GM12801 (cell line): ENCODE results near the gene MAD1L1.

Experiments used
- CTCF ChIP-seq: IDR thresholded peaks from one replicate; pipeline ENCODE4 v1.5.1; 2011; ENCODE audit warnings: control low read depth; ENCODE audit not compliant: insufficient read length; ENCODE audit errors: extremely low read depth

Gene MAD1L1

GRCh38 chr7:2063563-2064260 is 169.0 kb downstream of the MAD1L1 start:
- no peak for TF ChIP-seq CTCF

GRCh38 chr7:2062648-2063047 is 170.1 kb downstream of the MAD1L1 start:
- TF ChIP-seq CTCF: no peak

GRCh38 chr7:2060701-2061100 is 172.0 kb downstream of the MAD1L1 start:
- no peak for TF ChIP-seq CTCF

DNA sequence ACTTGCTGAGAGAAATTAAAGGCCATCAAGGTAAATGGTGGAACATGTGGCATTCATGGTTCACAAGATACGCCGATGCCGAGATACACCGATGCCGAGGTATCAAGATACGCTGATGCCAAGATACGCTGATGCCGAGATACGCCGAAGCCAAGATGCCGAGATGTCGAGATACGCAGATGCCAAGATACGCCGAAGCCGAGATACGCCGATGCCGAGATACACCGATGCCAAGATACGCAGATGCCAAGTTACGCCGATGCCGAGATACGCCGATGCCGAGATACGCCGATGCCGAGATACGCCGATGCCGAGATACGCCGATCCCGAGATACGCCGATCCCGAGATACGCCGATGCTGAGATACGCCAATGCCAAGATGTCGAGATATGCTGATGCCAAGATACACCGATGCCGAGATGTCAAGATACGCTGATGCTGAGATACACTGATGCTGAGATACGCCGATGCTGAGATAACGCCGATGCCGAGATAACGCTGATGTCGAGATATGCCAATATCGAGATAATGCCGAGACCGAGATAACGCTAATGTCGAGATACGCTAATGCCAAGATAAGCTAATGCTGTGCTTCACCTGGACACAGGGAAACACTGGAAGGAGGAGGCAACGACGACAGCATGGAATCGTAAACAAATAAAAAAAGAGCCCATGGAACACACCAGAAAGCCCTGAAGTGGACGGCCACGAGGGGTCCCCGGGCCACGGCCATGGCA is 172.6 kb downstream of the MAD1L1 start:
- no peak for TF ChIP-seq CTCF

GRCh38 chr7:2055956-2056355 is 176.8 kb downstream of the MAD1L1 start:
- no peak for TF ChIP-seq CTCF

- TF ChIP-seq CTCF: no peak
Measured at GRCh38 chr7:2054927-2055326, 177.8 kb downstream of the MAD1L1 start.

DNA sequence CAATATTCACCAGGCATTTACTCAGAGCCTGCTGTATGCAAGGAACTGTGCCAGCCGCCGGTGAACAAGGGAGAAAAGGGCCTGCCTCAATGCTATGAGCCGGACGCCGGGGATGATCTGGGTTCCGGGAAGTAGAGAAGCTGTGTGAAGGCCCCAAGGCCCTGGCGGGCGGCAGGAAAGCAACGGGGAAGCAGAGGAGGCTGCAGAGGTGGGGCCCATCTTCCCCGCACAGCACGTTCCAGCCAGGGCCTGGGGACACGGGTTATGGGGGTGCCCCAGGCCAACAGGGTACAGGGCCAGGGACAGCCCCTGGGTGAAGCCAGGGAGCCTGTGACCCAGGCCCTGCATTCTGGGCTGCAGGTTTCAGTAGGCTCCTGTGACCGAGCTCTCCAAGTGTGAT is 179.3 kb downstream of the MAD1L1 start:
- no peak for TF ChIP-seq CTCF
